GM12878 (cell line): ENCODE results near the gene TEF. TPM values are rescaled to one million over a fixed set of nuclear protein-coding genes. Genes with fewer than 3 reads are reported as not detected.

ENCODE experiments used
- ATAC-seq: fragments of 200-7000 bp; cut with Tn5 transposase; 3 replicates; pipeline ENCODE4 v1.9.1; 2020; ENCODE audit warnings: mild to moderate bottlenecking, moderate library complexity
- BruUV-seq: library from RNA; stranded (reverse); fragments of 400-500 nt; replicated peaks from 2 replicates; lab custom pipeline; 2021; lab: Mats Ljungman, UMichigan
- CTCF ChIA-PET: fragments of 300-600 bp; sonication (Branson Sonifier 250); formaldehyde crosslinking; extraction: SDS; loops from one replicate; lab custom pipeline; 2021; ENCODE audit warnings: inconsistent platforms; lab: Yijun Ruan, JAX
- POLR2A ChIA-PET: fragments of 350-600 bp; formaldehyde crosslinking; extraction: SDS; loops from one replicate; lab custom pipeline; 2021; ENCODE audit warnings: inconsistent platforms; lab: Charles Lee
- RAD21 ChIA-PET: fragments of 300-600 bp; sonication (Branson Sonifier 250); formaldehyde crosslinking; loops from one replicate; lab custom pipeline; 2023; ENCODE audit warnings: antibody characterized with exemption; ENCODE audit not compliant: unreplicated experiment; lab: Charles Lee
- SMC1A ChIA-PET: fragments of 300-600 bp; sonication (Branson Sonifier 250); formaldehyde crosslinking; loops from one replicate; lab custom pipeline; 2023; ENCODE audit not compliant: unreplicated experiment, uncharacterized antibody; lab: Charles Lee
- DNase-seq: peaks from one replicate; pipeline ENCODE4 v3.0.0-alpha.2; 2011; ENCODE audit warnings: low read depth, low spot score
- FAIRE-seq: peaks from 3 replicates; lab custom pipeline; 2011; peaks lifted over from hg19 to GRCh38; lab: Jason Lieb, UNC
- H2AFZ ChIP-seq: 2 replicates; pipeline ENCODE4 v1.6.0; 2011; ENCODE audit warnings: low read depth, low read length, control low read depth; ENCODE audit not compliant: control insufficient read depth
- H3K27ac ChIP-seq: 2 replicates; pipeline ENCODE4 v1.5.1; 2011; ENCODE audit warnings: control low read depth; ENCODE audit not compliant: control insufficient read depth, insufficient read depth
- H3K27me3 ChIP-seq, 2 experiments: replicated peaks in 1 of 2; 2 replicates each; pipeline versions ENCODE4 v1.6.0 to v1.6.1; 2011; ENCODE audit warnings: low read length in 1 of 2; ENCODE audit not compliant: control insufficient read depth in 2 of 2, insufficient read depth in 2 of 2
- H3K36me3 ChIP-seq, 2 experiments: 2 replicates each; pipeline ENCODE4 v1.5.1; 2011; ENCODE audit warnings: low read length in 1 of 2; ENCODE audit not compliant: control insufficient read depth in 2 of 2, insufficient read depth in 2 of 2
- H3K4me1 ChIP-seq: 2 replicates; pipeline ENCODE4 v1.6.1; 2011; ENCODE audit warnings: mild to moderate bottlenecking, low read length, moderate library complexity, mixed read lengths; ENCODE audit not compliant: control insufficient read depth, insufficient read depth
- H3K4me2 ChIP-seq: 2 replicates; pipeline ENCODE4 v1.6.0; 2011; ENCODE audit warnings: control low read depth; ENCODE audit not compliant: control insufficient read depth, insufficient read depth
- H3K4me3 ChIP-seq: fragments of 200-600 bp; sonication (generic); 2 replicates; pipeline ENCODE4 v1.5.1; 2016
- H3K79me2 ChIP-seq: 2 replicates; pipeline ENCODE4 v1.6.0; 2011; ENCODE audit warnings: low read length; ENCODE audit not compliant: control insufficient read depth, insufficient read depth
- H3K9ac ChIP-seq: 2 replicates; pipeline ENCODE4 v1.8.0; 2011; ENCODE audit warnings: low read length, control low read depth, mixed read lengths; ENCODE audit not compliant: control insufficient read depth, insufficient read depth
- H3K9me3 ChIP-seq: replicated peaks from 3 replicates; pipeline ENCODE4 v1.5.1; 2011; ENCODE audit warnings: mild to moderate bottlenecking, low read length; ENCODE audit not compliant: control insufficient read depth, insufficient read depth
- H4K20me1 ChIP-seq: 2 replicates; pipeline ENCODE4 v1.6.0; 2011; ENCODE audit not compliant: control insufficient read depth, insufficient read depth
- CHD4 ChIP-seq: fragments of 200-600 bp; sonication (generic); IDR thresholded peaks from 2 replicates; pipeline ENCODE4 v1.6.1; 2016; ENCODE audit warnings: mild to moderate bottlenecking
- HCFC1 ChIP-seq: fragments of 150-350 bp; IDR thresholded peaks from 2 replicates; pipeline ENCODE4 v1.6.1; 2014; ENCODE audit warnings: low read length
- MEF2B ChIP-seq: fragments of 450-650 bp; IDR thresholded peaks from 2 replicates; pipeline ENCODE4 v1.6.1; 2018; ENCODE audit warnings: mild to moderate bottlenecking, moderate library complexity; ENCODE audit not compliant: partially characterized antibody, poor library complexity, severe bottlenecking
- MXI1 ChIP-seq: fragments of 150-350 bp; IDR thresholded peaks from 2 replicates; pipeline ENCODE4 v1.6.1; 2011; ENCODE audit warnings: low read depth, mild to moderate bottlenecking, inconsistent platforms, low read length, improper control_type of control experiment
- NBN ChIP-seq: fragments of 450-650 bp; IDR thresholded peaks from 2 replicates; pipeline ENCODE4 v1.6.1; 2016
- NR2F1 ChIP-seq: fragments of 450-650 bp; conservative IDR thresholded peaks from 2 replicates; pipeline ENCODE4 v1.6.1; 2017; ENCODE audit warnings: mild to moderate bottlenecking
- RAD51 ChIP-seq: fragments of 450-650 bp; IDR thresholded peaks from 2 replicates; pipeline ENCODE4 v1.6.1; 2016; ENCODE audit warnings: moderate library complexity, mild to moderate bottlenecking, inconsistent platforms
- SMC3 ChIP-seq: IDR thresholded peaks from 2 replicates; pipeline ENCODE4 v1.6.1; 2011; ENCODE audit warnings: low read length, improper control_type of control experiment, borderline replicate concordance
- SREBF1 ChIP-seq: IDR thresholded peaks from 2 replicates; pipeline ENCODE4 v1.6.1; 2012; ENCODE audit warnings: mild to moderate bottlenecking, low read length
- ZNF274 ChIP-seq: IDR thresholded peaks from one replicate; pipeline ENCODE4 v1.8.0; 2011; ENCODE audit not compliant: insufficient read length, insufficient read depth
- WGBS: methylation state at CpG from one replicate; pipeline ENCODE4 v1.1.6; 2016; ENCODE audit warnings: low lambda C conversion rate; ENCODE audit not compliant: insufficient replicate concordance, insufficient coverage; ENCODE audit errors: missing lambda C conversion rate; 5-methylcytosine and 5-hydroxymethylcytosine counted together
- in situ Hi-C: fragments of 300-500 bp; cut with MboI; formaldehyde crosslinking; loops from 9 replicates; pipeline ENCODE4 v1.14.3; 2018; ENCODE audit warnings: mixed read lengths
- intact Hi-C: fragments of 100-400 bp; cut with micrococcal nuclease; formaldehyde crosslinking; loops from one replicate; pipeline ENCODE4 v1.14.2; 2022; ENCODE audit not compliant: unreplicated experiment
- polyA plus RNA-seq, 11 experiments: library from polyadenylated mRNA; depleted of rRNA in 4 of 11; unstranded in 6 of 11; stranded (reverse) in 5 of 11; fragments of >200 nt; fragmentation: Nextera tagmentation in 4 of 11; fragmentation: Illumina TruSeq in 1 of 11; extraction: Ambion mirVana in 4 of 11; extraction: Trizol in 1 of 11; gene quantifications; 1 replicate in 1 of 11; 2 replicates in 10 of 11; pipeline versions ENCODE4 v1.2.1 to v1.2.3, GENCODE V29; 2011 to 2016; ENCODE audit warnings: inconsistent platforms in 2 of 11, missing spikeins in 2 of 11, low read depth in 1 of 11
- total RNA-seq, 4 experiments: library from RNA; depleted of rRNA in 3 of 4; stranded (reverse); fragments of >200 nt in 3 of 4; fragmentation: Illumina TruSeq in 1 of 4; extraction: Trizol in 1 of 4; gene quantifications; 2 replicates each; pipeline versions ENCODE4 v1.2.1 to v1.2.3, GENCODE V29; 2013 to 2021
- TF ChIP-seq, protein P1 (sequence below): fragments of 450-650 bp; conservative IDR thresholded peaks from 2 replicates; pipeline ENCODE4 v1.6.1; 2017; ENCODE audit warnings: mild to moderate bottlenecking, moderate library complexity
- TF ChIP-seq, protein P2 (sequence below): fragments of 450-650 bp; IDR thresholded peaks from 2 replicates; pipeline ENCODE4 v1.6.1; 2014; ENCODE audit warnings: mild to moderate bottlenecking
- TF ChIP-seq, protein P3 (sequence below): fragments of 450-650 bp; IDR thresholded peaks from 2 replicates; pipeline ENCODE4 v1.6.1; 2016; ENCODE audit warnings: mild to moderate bottlenecking
- TF ChIP-seq, protein P4 (sequence below): fragments of 450-650 bp; formaldehyde crosslinking; IDR thresholded peaks from 2 replicates; pipeline ENCODE4 v1.4.0; 2020; ENCODE audit warnings: mild to moderate bottlenecking, moderate library complexity

The TEF gene
- total and polyA plus RNA-seq, 10 of the 15 experiments (the other 5 are each of a cell fraction or from before 2014, with no cell fraction given): 0.23 to 4.9 (median 3.2) TPM

DNA sequence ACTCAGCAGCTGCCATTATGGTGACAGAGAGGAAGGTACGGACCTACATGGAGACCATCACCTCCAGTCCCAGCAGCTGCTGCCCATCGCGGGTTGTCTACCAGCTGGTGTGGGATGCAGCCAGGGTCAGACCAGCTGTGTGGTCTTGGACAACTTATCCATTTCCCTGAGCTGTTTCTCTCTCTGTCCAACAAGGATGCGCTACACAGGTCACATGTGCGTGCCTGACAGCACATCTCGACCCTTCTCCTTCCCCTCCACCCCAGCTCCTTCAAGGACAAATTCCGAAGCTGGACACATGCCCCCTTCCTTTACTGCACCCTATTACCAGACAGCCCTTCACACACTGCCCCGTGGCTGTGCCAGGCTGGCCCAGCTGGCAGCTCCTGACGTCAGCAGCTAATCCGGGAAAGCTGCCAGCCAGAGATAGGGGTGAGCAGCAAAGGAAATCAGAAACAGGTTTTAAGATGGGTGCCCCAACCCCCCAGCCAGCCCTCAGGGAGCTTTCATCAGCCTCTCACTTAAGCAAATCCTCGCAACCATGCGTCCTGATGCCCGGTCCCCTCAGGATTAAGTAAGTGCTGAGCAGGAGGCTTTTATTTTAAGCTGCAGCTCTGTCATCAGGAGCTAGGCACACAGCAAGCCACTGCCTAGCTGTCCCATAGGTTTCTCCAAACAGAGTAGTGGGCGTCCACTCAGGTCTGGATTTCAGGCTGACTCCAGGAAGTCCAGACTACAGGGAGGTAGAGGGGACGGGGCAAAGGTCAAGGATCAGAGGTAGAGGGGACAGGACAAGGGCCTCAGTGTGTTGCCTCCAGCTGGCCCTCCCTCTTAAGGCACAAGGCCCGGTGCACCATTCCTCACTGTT lies 20.3 kb downstream of the TEF start:
- Histone ChIP-seq H4K20me1 (no peaks in the 10 kb centered on the region), H3K27me3 (no peaks in the 10 kb centered on the region), H3K27ac (no peak overlapping the region), H3K36me3 (no peaks in the 10 kb centered on the region), H2AFZ (no peak overlapping the region), H3K4me2 (no peak overlapping the region), H3K9me3 (no peaks in the 10 kb centered on the region), H3K4me3 (no peak overlapping the region), H3K4me1 (peaks cover 14% of the 10 kb centered on the region), H3K79me2 (no peaks in the 10 kb centered on the region), H3K9ac (no peak overlapping the region)
- no TSS peak for BruUV-seq
- ATAC-seq: no peak
- POLR2A ChIA-PET: interaction anchor here (0.5 to 0.9 kb wide), 3 partner anchors 9 to 148 kb away, joined by 3 read pairs; no protein-coding TSS in a partner anchor
- FAIRE-seq: no peak
- intact Hi-C loops: no loop called here
- SMC1A ChIA-PET: interaction anchor here (0.7 to 4.7 kb wide), 12 partner anchors 43 to 150 kb away, joined by 3 to 62 read pairs (median 4); partner anchors contain the start of genes ACO2 and PHF5A
- in situ Hi-C loops: loop anchor here (5.0 kb wide), 1 partner anchor 115 kb away; no protein-coding TSS in a partner anchor
- WGBS: 68% methylated on average over 16 of the region's 16 CpGs
- no peak for TF ChIP-seq MXI1
- no peak for TF ChIP-seq CHD4
- no peak for TF ChIP-seq SMC3
- no peak for TF ChIP-seq ZNF274
- TF ChIP-seq NR2F1: no peak
- TF ChIP-seq NBN: no peak
- TF ChIP-seq, protein P1, sequence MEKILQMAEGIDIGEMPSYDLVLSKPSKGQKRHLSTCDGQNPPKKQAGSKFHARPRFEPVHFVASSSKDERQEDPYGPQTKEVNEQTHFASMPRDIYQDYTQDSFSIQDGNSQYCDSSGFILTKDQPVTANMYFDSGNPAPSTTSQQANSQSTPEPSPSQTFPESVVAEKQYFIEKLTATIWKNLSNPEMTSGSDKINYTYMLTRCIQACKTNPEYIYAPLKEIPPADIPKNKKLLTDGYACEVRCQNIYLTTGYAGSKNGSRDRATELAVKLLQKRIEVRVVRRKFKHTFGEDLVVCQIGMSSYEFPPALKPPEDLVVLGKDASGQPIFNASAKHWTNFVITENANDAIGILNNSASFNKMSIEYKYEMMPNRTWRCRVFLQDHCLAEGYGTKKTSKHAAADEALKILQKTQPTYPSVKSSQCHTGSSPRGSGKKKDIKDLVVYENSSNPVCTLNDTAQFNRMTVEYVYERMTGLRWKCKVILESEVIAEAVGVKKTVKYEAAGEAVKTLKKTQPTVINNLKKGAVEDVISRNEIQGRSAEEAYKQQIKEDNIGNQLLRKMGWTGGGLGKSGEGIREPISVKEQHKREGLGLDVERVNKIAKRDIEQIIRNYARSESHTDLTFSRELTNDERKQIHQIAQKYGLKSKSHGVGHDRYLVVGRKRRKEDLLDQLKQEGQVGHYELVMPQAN: no peak
- TF ChIP-seq, protein P2, sequence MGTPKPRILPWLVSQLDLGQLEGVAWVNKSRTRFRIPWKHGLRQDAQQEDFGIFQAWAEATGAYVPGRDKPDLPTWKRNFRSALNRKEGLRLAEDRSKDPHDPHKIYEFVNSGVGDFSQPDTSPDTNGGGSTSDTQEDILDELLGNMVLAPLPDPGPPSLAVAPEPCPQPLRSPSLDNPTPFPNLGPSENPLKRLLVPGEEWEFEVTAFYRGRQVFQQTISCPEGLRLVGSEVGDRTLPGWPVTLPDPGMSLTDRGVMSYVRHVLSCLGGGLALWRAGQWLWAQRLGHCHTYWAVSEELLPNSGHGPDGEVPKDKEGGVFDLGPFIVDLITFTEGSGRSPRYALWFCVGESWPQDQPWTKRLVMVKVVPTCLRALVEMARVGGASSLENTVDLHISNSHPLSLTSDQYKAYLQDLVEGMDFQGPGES: no peak
- TF ChIP-seq, protein P3, sequence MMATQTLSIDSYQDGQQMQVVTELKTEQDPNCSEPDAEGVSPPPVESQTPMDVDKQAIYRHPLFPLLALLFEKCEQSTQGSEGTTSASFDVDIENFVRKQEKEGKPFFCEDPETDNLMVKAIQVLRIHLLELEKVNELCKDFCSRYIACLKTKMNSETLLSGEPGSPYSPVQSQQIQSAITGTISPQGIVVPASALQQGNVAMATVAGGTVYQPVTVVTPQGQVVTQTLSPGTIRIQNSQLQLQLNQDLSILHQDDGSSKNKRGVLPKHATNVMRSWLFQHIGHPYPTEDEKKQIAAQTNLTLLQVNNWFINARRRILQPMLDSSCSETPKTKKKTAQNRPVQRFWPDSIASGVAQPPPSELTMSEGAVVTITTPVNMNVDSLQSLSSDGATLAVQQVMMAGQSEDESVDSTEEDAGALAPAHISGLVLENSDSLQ: no peak
- no peak for TF ChIP-seq HCFC1
- no peak for TF ChIP-seq RAD51
- TF ChIP-seq MEF2B: no peak
- no peak for TF ChIP-seq SREBF1
- TF ChIP-seq, protein P4, sequence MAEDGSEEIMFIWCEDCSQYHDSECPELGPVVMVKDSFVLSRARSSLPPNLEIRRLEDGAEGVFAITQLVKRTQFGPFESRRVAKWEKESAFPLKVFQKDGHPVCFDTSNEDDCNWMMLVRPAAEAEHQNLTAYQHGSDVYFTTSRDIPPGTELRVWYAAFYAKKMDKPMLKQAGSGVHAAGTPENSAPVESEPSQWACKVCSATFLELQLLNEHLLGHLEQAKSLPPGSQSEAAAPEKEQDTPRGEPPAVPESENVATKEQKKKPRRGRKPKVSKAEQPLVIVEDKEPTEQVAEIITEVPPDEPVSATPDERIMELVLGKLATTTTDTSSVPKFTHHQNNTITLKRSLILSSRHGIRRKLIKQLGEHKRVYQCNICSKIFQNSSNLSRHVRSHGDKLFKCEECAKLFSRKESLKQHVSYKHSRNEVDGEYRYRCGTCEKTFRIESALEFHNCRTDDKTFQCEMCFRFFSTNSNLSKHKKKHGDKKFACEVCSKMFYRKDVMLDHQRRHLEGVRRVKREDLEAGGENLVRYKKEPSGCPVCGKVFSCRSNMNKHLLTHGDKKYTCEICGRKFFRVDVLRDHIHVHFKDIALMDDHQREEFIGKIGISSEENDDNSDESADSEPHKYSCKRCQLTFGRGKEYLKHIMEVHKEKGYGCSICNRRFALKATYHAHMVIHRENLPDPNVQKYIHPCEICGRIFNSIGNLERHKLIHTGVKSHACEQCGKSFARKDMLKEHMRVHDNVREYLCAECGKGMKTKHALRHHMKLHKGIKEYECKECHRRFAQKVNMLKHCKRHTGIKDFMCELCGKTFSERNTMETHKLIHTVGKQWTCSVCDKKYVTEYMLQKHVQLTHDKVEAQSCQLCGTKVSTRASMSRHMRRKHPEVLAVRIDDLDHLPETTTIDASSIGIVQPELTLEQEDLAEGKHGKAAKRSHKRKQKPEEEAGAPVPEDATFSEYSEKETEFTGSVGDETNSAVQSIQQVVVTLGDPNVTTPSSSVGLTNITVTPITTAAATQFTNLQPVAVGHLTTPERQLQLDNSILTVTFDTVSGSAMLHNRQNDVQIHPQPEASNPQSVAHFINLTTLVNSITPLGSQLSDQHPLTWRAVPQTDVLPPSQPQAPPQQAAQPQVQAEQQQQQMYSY: no peak
- CTCF ChIA-PET: interaction anchor here (0.6 to 7.8 kb wide), 20 partner anchors 17 to 185 kb away, joined by 3 to 141 read pairs (median 11); partner anchors contain the start of genes ACO2, PHF5A and POLR3H
- RAD21 ChIA-PET: interaction anchor here (0.6 to 5.4 kb wide), 14 partner anchors 20 to 479 kb away, joined by 3 to 67 read pairs (median 7); partner anchors contain the start of genes ACO2, PHF5A, PMM1 and POLR3H
- DNase-seq: no peak
